ENCODE data around the gene C6orf62.
"Not testable (repeated sequence)": the region's sequence is repeated elsewhere in the genome, so short reads cannot be mapped to it uniquely, and the experiment has no call there.

The C6orf62 gene

GRCh38 chr6:24743265-24743943 is 24.4 kb upstream of the C6orf62 start:
- DNase-seq (ENCODE audit: low spot score): peak; percentile 95
- FAIRE-seq: peak; percentile 93

GRCh38 chr6:24742216-24742738 is 23.3 kb upstream of the C6orf62 start:
- FAIRE-seq (no peak), DNase-seq (ENCODE audit: low spot score) (no peak)

GRCh38 chr6:24740861-24741260 is 21.9 kb upstream of the C6orf62 start:
- FAIRE-seq (peak; percentile 45), DNase-seq (ENCODE audit: low spot score) (peak; percentile 61)

- no peak for FAIRE-seq
- no peak for DNase-seq (ENCODE audit: low spot score)
Observed at GRCh38 chr6:24738741-24739140, 19.8 kb upstream of the C6orf62 start.

- DNase-seq (ENCODE audit: low spot score); FAIRE-seq: not testable (repeated sequence)
Observed at GRCh38 chr6:24734710-24735109, 15.8 kb upstream of the C6orf62 start.

GRCh38 chr6:24734166-24734565 is 15.2 kb upstream of the C6orf62 start:
- FAIRE-seq: no peak
- no peak for DNase-seq (ENCODE audit: low spot score)

- DNase-seq (ENCODE audit: low spot score); FAIRE-seq: not testable (repeated sequence)
Observed at GRCh38 chr6:24731456-24732134, 12.6 kb upstream of the C6orf62 start.

GRCh38 chr6:24730653-24731052 is 11.7 kb upstream of the C6orf62 start:
- FAIRE-seq: not testable (repeated sequence)

GRCh38 chr6:24723270-24723669 is 4.3 kb upstream of the C6orf62 start:
- FAIRE-seq: no peak
- no peak for DNase-seq (ENCODE audit: low spot score)

More at GRCh38 chr6:24730653-24731052, 11.7 kb upstream of the C6orf62 start:
- DNase-seq (ENCODE audit: low spot score): not testable (repeated sequence)

- no peak for DNase-seq (ENCODE audit: low spot score)
- no peak for FAIRE-seq
Observed at GRCh38 chr6:24721461-24722215, 2.7 kb upstream of the C6orf62 start.

GRCh38 chr6:24720604-24721460 is 1.9 kb upstream of the C6orf62 start:
- DNase-seq (ENCODE audit: low spot score) (peak; percentile 98), FAIRE-seq (peak; percentile 91)

GRCh38 chr6:24720131-24720603 is 1.2 kb upstream of the C6orf62 start:
- DNase-seq (ENCODE audit: low spot score) (peak; percentile 27), FAIRE-seq (no peak)

GRCh38 chr6:24718449-24719124 is 367 bp downstream of the C6orf62 start:
- DNase-seq (ENCODE audit: low spot score) (no peak), FAIRE-seq (no peak)

- DNase-seq (ENCODE audit: low spot score); FAIRE-seq: not testable (repeated sequence)
Observed at GRCh38 chr6:24716602-24717148, 2.3 kb downstream of the C6orf62 start.

GRCh38 chr6:24710519-24711303 is 8.2 kb downstream of the C6orf62 start:
- DNase-seq (ENCODE audit: low spot score) (no peak), FAIRE-seq (no peak)

GRCh38 chr6:24709014-24709711 is 9.8 kb downstream of the C6orf62 start:
- no peak for DNase-seq (ENCODE audit: low spot score)
- FAIRE-seq: no peak

GRCh38 chr6:24708612-24709011 is 10.3 kb downstream of the C6orf62 start:
- no peak for DNase-seq (ENCODE audit: low spot score)
- no peak for FAIRE-seq

GRCh38 chr6:24704468-24704867 is 14.5 kb downstream of the C6orf62 start:
- FAIRE-seq: no peak
- no peak for DNase-seq (ENCODE audit: low spot score)

All from RCC 7860 (cell line).